Measurements from ENCODE around the gene TRAPPC5. TPM values are rescaled to one million over a fixed set of nuclear protein-coding genes. Genes with fewer than 3 reads are reported as not detected.

Gene TRAPPC5
- total RNA-seq, 4 donors from 2014 or later = 46.8 to 111 (median 93.1) TPM

DNA sequence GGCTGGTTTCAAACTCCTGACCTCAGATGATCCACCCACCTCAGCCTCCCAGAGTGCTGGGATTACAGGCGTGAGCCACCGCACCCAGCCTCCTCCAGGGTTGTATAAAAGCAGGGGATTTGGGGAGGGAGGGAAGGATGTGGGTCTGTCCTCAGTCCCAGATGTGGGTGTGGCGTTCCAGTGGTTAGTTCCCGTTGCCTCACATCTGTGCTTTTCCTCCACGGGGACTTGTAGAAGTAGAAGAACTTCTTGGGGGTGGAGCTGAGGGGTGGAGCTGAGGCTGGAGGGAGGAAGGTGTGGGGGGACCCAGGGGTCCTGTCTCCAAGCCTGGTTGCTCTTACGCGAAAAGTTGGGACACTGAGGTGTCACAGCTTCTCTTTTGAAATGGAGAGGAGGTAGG is 4.3 kb upstream of the TRAPPC5 start:
- no peaks in the 10 kb centered on the region for H3K36me3 ChIP-seq
- no peaks in the 10 kb centered on the region for H3K9me3 ChIP-seq
- no peak for DNase-seq
- no peak overlapping the region for H3K4me3 ChIP-seq (replicated peaks in 1 of 3)
- H3K4me1 ChIP-seq = peaks cover under 1 to 2% of the 10 kb centered on the region in 2 donors
- H3K27me3 ChIP-seq = no peaks in the 10 kb centered on the region
- no peak for TF ChIP-seq POLR2A (IDR thresholded peaks at IDR 0.05)
- TF ChIP-seq, protein P1, sequence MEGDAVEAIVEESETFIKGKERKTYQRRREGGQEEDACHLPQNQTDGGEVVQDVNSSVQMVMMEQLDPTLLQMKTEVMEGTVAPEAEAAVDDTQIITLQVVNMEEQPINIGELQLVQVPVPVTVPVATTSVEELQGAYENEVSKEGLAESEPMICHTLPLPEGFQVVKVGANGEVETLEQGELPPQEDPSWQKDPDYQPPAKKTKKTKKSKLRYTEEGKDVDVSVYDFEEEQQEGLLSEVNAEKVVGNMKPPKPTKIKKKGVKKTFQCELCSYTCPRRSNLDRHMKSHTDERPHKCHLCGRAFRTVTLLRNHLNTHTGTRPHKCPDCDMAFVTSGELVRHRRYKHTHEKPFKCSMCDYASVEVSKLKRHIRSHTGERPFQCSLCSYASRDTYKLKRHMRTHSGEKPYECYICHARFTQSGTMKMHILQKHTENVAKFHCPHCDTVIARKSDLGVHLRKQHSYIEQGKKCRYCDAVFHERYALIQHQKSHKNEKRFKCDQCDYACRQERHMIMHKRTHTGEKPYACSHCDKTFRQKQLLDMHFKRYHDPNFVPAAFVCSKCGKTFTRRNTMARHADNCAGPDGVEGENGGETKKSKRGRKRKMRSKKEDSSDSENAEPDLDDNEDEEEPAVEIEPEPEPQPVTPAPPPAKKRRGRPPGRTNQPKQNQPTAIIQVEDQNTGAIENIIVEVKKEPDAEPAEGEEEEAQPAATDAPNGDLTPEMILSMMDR (IDR thresholded peaks at IDR 0.05) = no peak
- 37 to 42% methylated on average over 7 of the region's 7 CpGs for WGBS, 2 donors
- no peak overlapping the region for H3K27ac ChIP-seq
- intact Hi-C loops (cut with DNase I) = no loop called here

GRCh38 chr19:7676854-7677253 is 3.8 kb upstream of the TRAPPC5 start, which contains the start of gene MCEMP1:
TSS of gene MCEMP1 (plus strand) at chr19:7677090. CDS start at chr19:7677121, 31 bp downstream.
- Histone ChIP-seq H3K27me3 (no peaks in the 10 kb centered on the region), H3K4me3 (replicated peaks in 1 of 3) (no peak within 1 kb of the TSS), H3K36me3 (no peaks in the 10 kb centered on the region), H3K27ac (no peak within 1 kb of the TSS), H3K4me1 (peaks cover 5 to 6% of the 10 kb centered on the region in 2 donors), H3K9me3 (no peaks in the 10 kb centered on the region)
- intact Hi-C loops (cut with DNase I) = no loop called here
- WGBS, 2 donors = 28 to 33% methylated on average over 10 of the region's 10 CpGs
- TF ChIP-seq, protein P1 (IDR thresholded peaks at IDR 0.05) = no peak
- no peak for TF ChIP-seq POLR2A (IDR thresholded peaks at IDR 0.05)
- no peak for DNase-seq

GRCh38 chr19:7677669-7678311 is 2.8 kb upstream of the TRAPPC5 start:
- Histone ChIP-seq H3K9me3 (no peaks in the 10 kb centered on the region), H3K4me1 (peaks cover 6 to 9% of the 10 kb centered on the region in 2 donors), H3K36me3 (peaks cover 0 to 5% of the 10 kb centered on the region in 2 donors), H3K27ac (no peak overlapping the region), H3K27me3 (no peaks in the 10 kb centered on the region), H3K4me3 (replicated peaks in 1 of 3) (no peak overlapping the region)
- TF ChIP-seq, protein P1 (IDR thresholded peaks at IDR 0.05) = no peak
- WGBS, 2 donors = 56 to 60% methylated on average over 12 of the region's 12 CpGs
- DNase-seq = no peak
- intact Hi-C loops (cut with DNase I) = no loop called here

DNA sequence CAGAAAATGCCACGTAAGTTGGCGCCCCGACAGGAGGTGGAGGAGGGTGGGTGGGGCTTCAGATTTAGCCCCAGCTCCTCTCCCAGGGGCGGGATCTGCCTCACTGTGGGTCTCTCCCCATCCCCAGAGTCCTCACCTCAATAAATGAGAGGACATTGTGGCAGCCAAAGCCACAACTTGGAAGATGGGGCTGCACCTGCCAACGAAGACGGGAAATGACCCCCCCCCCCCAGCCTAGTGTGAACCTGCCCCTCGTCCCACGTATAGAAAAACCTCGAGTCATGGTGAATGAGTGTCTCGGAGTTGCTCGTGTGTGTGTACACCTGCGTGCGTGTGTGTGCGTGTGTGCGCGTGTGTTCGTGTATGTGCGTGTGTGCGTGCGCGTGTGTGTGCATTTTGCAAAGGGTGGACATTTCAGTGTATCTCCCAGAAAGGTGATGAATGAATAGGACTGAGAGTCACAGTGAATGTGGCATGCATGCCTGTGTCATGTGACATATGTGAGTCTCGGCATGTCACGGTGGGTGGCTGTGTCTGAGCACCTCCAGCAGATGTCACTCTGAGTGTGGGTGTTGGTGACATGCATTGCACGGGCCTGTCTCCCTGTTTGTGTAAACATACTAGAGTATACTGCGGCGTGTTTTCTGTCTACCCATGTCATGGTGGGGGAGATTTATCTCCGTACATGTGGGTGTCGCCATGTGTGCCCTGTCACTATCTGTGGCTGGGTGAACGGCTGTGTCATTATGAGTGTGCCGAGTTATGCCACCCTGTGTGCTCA is 1.5 kb upstream of the TRAPPC5 start:
- Histone ChIP-seq H3K4me3 (replicated peaks in 1 of 3) (no peak overlapping the region), H3K36me3 (peaks cover 0 to 10% of the 10 kb centered on the region in 2 donors), H3K4me1 (peaks cover 6 to 9% of the 10 kb centered on the region in 2 donors), H3K27me3 (no peaks in the 10 kb centered on the region), H3K9me3 (no peaks in the 10 kb centered on the region), H3K27ac (no peak overlapping the region)
- DNase-seq = no peak
- 54 to 57% methylated on average over 27 to 30 of the region's 30 CpGs for WGBS, 2 donors
- intact Hi-C loops (cut with DNase I) = no loop called here
- no peak for TF ChIP-seq POLR2A (IDR thresholded peaks at IDR 0.05)
- TF ChIP-seq, protein P1 (IDR thresholded peaks at IDR 0.05) = no peak

Data from thyroid gland (tissue), 4 donors.